H1 (cell line): ENCODE measurements around the gene ZMIZ1. TPM values are rescaled to one million over a fixed set of nuclear protein-coding genes. Genes with fewer than 3 reads are reported as not detected.

Experiments used
- CTCF ChIA-PET: fragments of 300-600 bp; sonication (Branson Sonifier 250); formaldehyde crosslinking; loops from one replicate; lab custom pipeline; 2021; ENCODE audit not compliant: partially characterized antibody; lab: Charles Lee
- POLR2A ChIA-PET: fragments of 300-600 bp; sonication (Branson Sonifier 250); formaldehyde crosslinking; loops from one replicate; lab custom pipeline; 2021; ENCODE audit warnings: inconsistent platforms; ENCODE audit not compliant: partially characterized antibody; lab: Charles Lee
- DNase-seq, 2 experiments: peaks; one replicate each; pipeline versions ENCODE4 v3.0.0 to v3.0.0-alpha.2; 2010 to 2022; ENCODE audit warnings: low spot score in 2 of 2, low read depth in 1 of 2, mixed read lengths in 1 of 2
- FAIRE-seq: peaks from 2 replicates; lab custom pipeline; 2011; peaks lifted over from hg19 to GRCh38; lab: Jason Lieb, UNC
- H2AFZ ChIP-seq: 2 replicates; pipeline ENCODE4 v1.8.1; 2012; ENCODE audit warnings: low read length, inconsistent platforms
- H2AK5ac ChIP-seq: 2 replicates; pipeline ENCODE4 v1.6.1; 2013; ENCODE audit warnings: low read depth, low read length
- H2BK120ac ChIP-seq: replicated peaks from 2 replicates; pipeline ENCODE3; 2013; ENCODE audit warnings: low read depth, low read length, inconsistent platforms
- H2BK12ac ChIP-seq: 2 replicates; pipeline ENCODE4 v1.6.1; 2013; ENCODE audit warnings: low read depth, low read length
- H2BK15ac ChIP-seq: 2 replicates; pipeline ENCODE4 v1.6.1; 2013; ENCODE audit warnings: low read length
- H2BK20ac ChIP-seq: 2 replicates; pipeline ENCODE4 v1.6.1; 2013; ENCODE audit warnings: low read length
- H2BK5ac ChIP-seq: 2 replicates; pipeline ENCODE4 v1.6.1; 2013; ENCODE audit warnings: low read depth, low read length
- H3K14ac ChIP-seq: 2 replicates; pipeline ENCODE4 v1.6.1; 2013; ENCODE audit warnings: inconsistent platforms; ENCODE audit not compliant: insufficient read length
- H3K18ac ChIP-seq: 2 replicates; pipeline ENCODE4 v1.6.1; 2013; ENCODE audit warnings: low read length; ENCODE audit errors: extremely low read depth
- H3K23ac ChIP-seq: 2 replicates; pipeline ENCODE4 v1.6.1; 2013; ENCODE audit warnings: inconsistent platforms; ENCODE audit not compliant: insufficient read length
- H3K23me2 ChIP-seq: 2 replicates; pipeline ENCODE4 v1.6.1; 2013; ENCODE audit warnings: low read depth, low read length
- H3K27ac ChIP-seq: 2 replicates; pipeline ENCODE4 v1.6.1; 2011; ENCODE audit warnings: low read depth, low read length, inconsistent platforms
- H3K27me3 ChIP-seq, 4 experiments: replicated peaks in 1 of 4; 1 replicate in 1 of 4; 2 replicates in 3 of 4; pipeline versions ENCODE4 v1.6.1 to v1.8.1; 2011 to 2013; ENCODE audit warnings: low read length in 3 of 4, mild to moderate bottlenecking in 3 of 4, inconsistent platforms in 2 of 4, mixed read lengths in 2 of 4, moderate library complexity in 1 of 4; ENCODE audit not compliant: control insufficient read depth in 3 of 4, insufficient read depth in 3 of 4; ENCODE audit errors: extremely low read depth in 1 of 4
- H3K36me3 ChIP-seq, 4 experiments: 2 replicates each; pipeline versions ENCODE4 v1.6.1 to v1.8.1; 2011 to 2013; ENCODE audit warnings: mild to moderate bottlenecking in 4 of 4, low read length in 3 of 4, moderate library complexity in 2 of 4, control low read depth in 1 of 4, inconsistent platforms in 1 of 4; ENCODE audit not compliant: insufficient read depth in 4 of 4, control insufficient read depth in 2 of 4
- H3K4ac ChIP-seq: replicated peaks from 2 replicates; pipeline ENCODE3; 2013; ENCODE audit warnings: low read length, low read depth, mixed read lengths, inconsistent platforms; ENCODE audit not compliant: insufficient read length
- H3K4me1 ChIP-seq, 4 experiments: replicated peaks in 1 of 4; 1 replicate in 1 of 4; 2 replicates in 3 of 4; pipeline versions ENCODE4 v1.6.1 to v1.8.1; 2011 to 2013; ENCODE audit warnings: low read length in 3 of 4, inconsistent platforms in 2 of 4, mixed read lengths in 1 of 4; ENCODE audit not compliant: insufficient read depth in 4 of 4, control insufficient read depth in 3 of 4
- H3K4me2 ChIP-seq, 2 experiments: 2 replicates each; pipeline versions ENCODE4 v1.6.1 to v1.8.1; 2011 to 2013; ENCODE audit warnings: low read depth in 2 of 2, low read length in 2 of 2, control low read depth in 1 of 2, inconsistent platforms in 1 of 2, mild to moderate bottlenecking in 1 of 2; ENCODE audit not compliant: insufficient read depth in 1 of 2
- H3K4me3 ChIP-seq, 4 experiments: fragments of 200-600, 300-600 bp in 1 of 4; sonication (generic), shearing (Covaris generic), sonication (Bioruptor Twin) in 1 of 4; 2 replicates each; pipeline versions ENCODE4 v1.5.1 to v1.8.1; 2011 to 2016; ENCODE audit warnings: low read length in 4 of 4, low read depth in 3 of 4, control low read depth in 2 of 4, inconsistent platforms in 2 of 4, mild to moderate bottlenecking in 2 of 4, mixed read lengths in 1 of 4, moderate library complexity in 1 of 4; ENCODE audit not compliant: insufficient read depth in 2 of 4; ENCODE audit errors: extremely low read depth in 1 of 4
- H3K56ac ChIP-seq: replicated peaks from 2 replicates; pipeline ENCODE3; 2013; ENCODE audit warnings: low read depth, mild to moderate bottlenecking, mixed read lengths, low read length, inconsistent platforms; ENCODE audit not compliant: insufficient read length
- H3K79me1 ChIP-seq: 2 replicates; pipeline ENCODE4 v1.6.1; 2013; ENCODE audit warnings: low read depth, low read length, control low read depth
- H3K79me2 ChIP-seq, 2 experiments: 2 replicates each; pipeline versions ENCODE4 v1.6.1 to v1.8.1; 2012 to 2013; ENCODE audit warnings: low read length in 2 of 2, mild to moderate bottlenecking in 2 of 2, inconsistent platforms in 1 of 2; ENCODE audit not compliant: insufficient read depth in 2 of 2, control insufficient read depth in 1 of 2
- H3K9ac ChIP-seq, 4 experiments: replicated peaks in 1 of 4; 1 replicate in 1 of 4; 2 replicates in 3 of 4; pipeline versions ENCODE4 v1.6.1 to v1.8.1; 2011 to 2013; ENCODE audit warnings: low read depth in 3 of 4, low read length in 3 of 4, control low read depth in 2 of 4, mild to moderate bottlenecking in 2 of 4, moderate library complexity in 2 of 4, inconsistent platforms in 1 of 4; ENCODE audit errors: extremely low read depth in 1 of 4
- H3K9me3 ChIP-seq, 2 experiments: 2 replicates each; pipeline versions ENCODE4 v1.6.1 to v1.8.1; 2012 to 2013; ENCODE audit warnings: mild to moderate bottlenecking in 2 of 2, moderate library complexity in 2 of 2, control low read depth in 1 of 2, inconsistent platforms in 1 of 2, low read depth in 1 of 2, low read length in 1 of 2, mixed read lengths in 1 of 2; ENCODE audit not compliant: insufficient read depth in 2 of 2
- H4K20me1 ChIP-seq, 2 experiments: replicated peaks in 1 of 2; 2 replicates each; pipeline versions ENCODE3 to v1.8.1; 2011 to 2013; ENCODE audit warnings: inconsistent platforms in 2 of 2, low read length in 2 of 2, mild to moderate bottlenecking in 1 of 2; ENCODE audit not compliant: insufficient read depth in 2 of 2, control insufficient read depth in 1 of 2
- H4K5ac ChIP-seq: 2 replicates; pipeline ENCODE4 v1.6.1; 2013; ENCODE audit warnings: low read length, low read depth, mixed read lengths, inconsistent platforms; ENCODE audit not compliant: insufficient read length
- H4K8ac ChIP-seq: 2 replicates; pipeline ENCODE4 v1.8.0; 2013; ENCODE audit warnings: mild to moderate bottlenecking, moderate library complexity, low read length, inconsistent platforms; ENCODE audit not compliant: insufficient read depth; ENCODE audit errors: extremely low read depth
- H4K91ac ChIP-seq: replicated peaks from 2 replicates; pipeline ENCODE3; 2013; ENCODE audit warnings: low read length, mixed read lengths, inconsistent platforms; ENCODE audit not compliant: insufficient read length
- EGR1 ChIP-seq: IDR thresholded peaks from 2 replicates; pipeline ENCODE4 v1.6.1; 2011; ENCODE audit warnings: low read depth, low read length, borderline replicate concordance
- WGBS, 2 experiments: shearing (Covaris generic) in 1 of 2; methylation state at CpG; one replicate each; pipeline versions ENCODE4 v1.1.6 to v1.1.7; 2013 to 2015; ENCODE audit warnings: low lambda C conversion rate in 2 of 2, mixed read lengths in 2 of 2, inconsistent platforms in 1 of 2, low coverage in 1 of 2, missing lambda C conversion rate in 1 of 2; ENCODE audit not compliant: insufficient replicate concordance in 2 of 2, insufficient coverage in 1 of 2, insufficient read length in 1 of 2; ENCODE audit errors: extremely low coverage in 1 of 2, missing lambda C conversion rate in 1 of 2; 5-methylcytosine and 5-hydroxymethylcytosine counted together
- polyA plus RNA-seq, 7 experiments: library from polyadenylated mRNA; depleted of rRNA in 3 of 7; stranded (reverse) in 5 of 7; unstranded in 2 of 7; fragments of >200 nt in 5 of 7; fragments of 200-250 nt in 2 of 7; gene quantifications; 1 replicate in 5 of 7; 2 replicates in 1 of 7; 4 replicates in 1 of 7; pipeline versions ENCODE4 v1.2.1 to v1.2.3, GENCODE V29; 2011 to 2013; ENCODE audit warnings: missing spikeins in 2 of 7, mixed read lengths in 2 of 7
- total RNA-seq: library from RNA; stranded (reverse); fragmentation: NEBNext Ultra II Directional; extraction: Animal tissue kit (Norgen Biotek cat#: 25700); gene quantifications from 2 replicates; pipeline ENCODE4 v1.2.1, GENCODE V29; 2021

ZMIZ1 gene
- total and polyA plus RNA-seq, 2 of the 8 experiments (the other 6 are each of a cell fraction or from before 2014, with no cell fraction given): 8.1 to 28.0 TPM

DNA sequence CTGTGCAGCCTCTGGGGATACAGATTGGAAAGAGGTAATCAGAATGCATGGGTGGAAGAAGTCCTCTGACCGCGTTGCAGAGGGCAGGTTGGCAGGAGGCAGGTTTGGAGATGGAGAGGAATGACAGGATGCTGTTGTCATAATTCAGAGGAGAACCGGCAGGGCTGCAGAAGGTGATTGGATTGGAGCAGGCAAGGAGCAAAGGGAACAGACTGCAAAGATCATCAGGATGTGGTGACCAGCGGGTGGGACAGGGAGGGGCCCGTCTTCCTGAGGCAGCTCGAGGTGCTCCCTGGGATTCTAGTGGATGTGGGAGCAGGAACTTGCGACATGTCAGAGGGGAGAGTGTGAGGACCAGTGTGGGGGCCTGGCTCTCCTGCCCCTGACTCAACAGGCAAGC lies 200.0 kb downstream of the ZMIZ1 start:
- Histone ChIP-seq H2BK15ac (no peak overlapping the region), H4K5ac (no peak overlapping the region), H3K79me1 (peaks cover 7% of the 10 kb centered on the region; the same call in 1 of the 2 replicates), H3K79me2 (no peaks in the 10 kb centered on the region), H2BK5ac (no peak overlapping the region), H3K27ac (no peak overlapping the region), H4K8ac (no peak overlapping the region; the same call in 1 of the 2 replicates), H3K36me3 (peaks cover 0 to 3% (median 0%) of the 10 kb centered on the region in 4 experiments; a peak in 1 of 8 replicates), H4K20me1 (peaks cover 10 to 12% of the 10 kb centered on the region in 2 experiments), H2AK5ac (no peak overlapping the region), H4K91ac (no peak overlapping the region), H2BK20ac (no peak overlapping the region), H3K4me2 (no peak overlapping the region), H3K14ac (no peak overlapping the region), H3K9ac (no peak overlapping the region), H3K56ac (no peak overlapping the region), H3K4me1 (no peaks in the 10 kb centered on the region; a peak in 2 of 7 replicates), H3K4ac (no peak overlapping the region), H3K23ac (no peak overlapping the region), H3K9me3 (no peaks in the 10 kb centered on the region), H3K27me3 (no peaks in the 10 kb centered on the region), H2BK12ac (no peak overlapping the region), H3K4me3 (no peak overlapping the region), H2AFZ (no peak overlapping the region), H3K23me2 (no peaks in the 10 kb centered on the region), H3K18ac (no peak overlapping the region), H2BK120ac (no peak overlapping the region)
- no peak for TF ChIP-seq EGR1
- no peak for DNase-seq
- WGBS, 2 experiments: 91% methylated on average over 7 of the region's 7 CpGs; no CpG with 5 or more reads in 1 of the 2 experiments
- CTCF ChIA-PET: interaction anchor here (0.8 to 1.7 kb wide), 3 partner anchors 32 to 1230 kb away, joined by 3 to 5 read pairs (median 3); no protein-coding TSS in a partner anchor
- POLR2A ChIA-PET: no interaction called here
- no peak for FAIRE-seq
